Activated T-cell treated with anti-CD3 and anti-CD28 coated beads, Interleukin-2, amount 50 U/mL, for 24 hours (primary cell): ENCODE results near the gene PARP4.
A peak's percentile ranks its signal among the peaks of the same experiment; 100 is the strongest.
"Not testable (repeated sequence)": the region's sequence is repeated elsewhere in the genome, so short reads cannot be mapped to it uniquely, and the experiment has no call there.

Experiments
- DNase-seq: peaks from one replicate; pipeline ENCODE4 v3.0.0-alpha.2; 2020
- H3K27ac Mint-ChIP-seq: 2 replicates; pipeline ENCODE4 v1.8.0; 2020; ENCODE audit warnings: mild to moderate bottlenecking, mixed read lengths
- H3K27me3 Mint-ChIP-seq: 2 replicates; pipeline ENCODE4 v1.8.0; 2020; ENCODE audit warnings: mixed read lengths
- H3K36me3 Mint-ChIP-seq: 2 replicates; pipeline ENCODE4 v1.8.0; 2020; ENCODE audit warnings: low read depth, mixed read lengths
- H3K4me1 Mint-ChIP-seq: 2 replicates; pipeline ENCODE4 v1.8.0; 2020; ENCODE audit warnings: low read depth, mixed read lengths
- H3K4me3 Mint-ChIP-seq: 2 replicates; pipeline ENCODE4 v1.8.0; 2020; ENCODE audit warnings: mild to moderate bottlenecking, moderate library complexity, mixed read lengths
- H3K9me3 Mint-ChIP-seq: 2 replicates; pipeline ENCODE4 v1.8.0; 2020; ENCODE audit warnings: mixed read lengths

The PARP4 gene

DNA sequence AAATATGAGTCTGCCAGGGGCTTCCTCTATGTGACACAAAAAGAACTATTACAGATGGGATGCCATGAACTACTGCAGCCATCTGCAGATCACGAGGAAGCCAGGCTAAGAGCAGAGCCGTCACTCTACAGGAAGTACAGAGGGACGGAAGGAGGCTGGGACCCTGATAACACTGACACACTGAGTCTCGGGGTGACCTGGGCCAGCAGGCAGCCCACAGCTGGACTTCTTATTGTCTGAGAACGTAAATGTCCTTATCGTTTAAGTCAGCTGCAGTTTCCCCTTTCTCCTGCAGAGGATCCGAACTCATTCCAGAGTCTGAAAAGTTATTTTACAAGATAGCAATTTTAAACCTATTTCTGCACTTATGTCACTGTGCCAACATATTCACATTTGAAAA is 20.7 kb downstream of the PARP4 start:
- Mint-ChIP-seq H3K9me3 (no peaks in the 10 kb centered on the region), H3K27me3 (no peaks in the 10 kb centered on the region), H3K36me3 (peaks cover 92% of the 10 kb centered on the region), H3K4me1 (no peaks in the 10 kb centered on the region), H3K4me3 (no peak overlapping the region), H3K27ac (no peak overlapping the region)
- no peak for DNase-seq

DNA sequence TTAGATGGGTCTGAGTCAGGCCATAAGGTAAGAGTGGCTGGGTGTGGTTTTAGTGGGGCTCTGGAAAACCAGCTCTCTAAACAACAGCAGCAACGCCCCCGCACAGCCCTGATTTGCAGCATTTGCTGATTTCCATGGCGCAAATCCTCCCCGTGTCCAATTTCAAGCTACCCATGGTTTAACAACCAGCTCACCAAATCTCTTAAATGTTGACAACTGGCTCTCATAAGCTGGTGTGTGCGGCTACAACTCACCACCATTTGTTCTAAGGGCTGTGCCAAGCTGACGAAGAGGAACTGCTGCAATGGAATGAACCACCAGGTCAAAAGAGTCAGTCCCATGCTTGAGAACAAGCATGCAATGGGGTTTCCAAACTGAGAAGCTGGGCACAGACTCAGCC is 22.9 kb downstream of the PARP4 start:
- H3K36me3 Mint-ChIP-seq = peaks cover 90% of the 10 kb centered on the region
- no peak overlapping the region for H3K4me3 Mint-ChIP-seq
- no peaks in the 10 kb centered on the region for H3K27me3 Mint-ChIP-seq
- no peaks in the 10 kb centered on the region for H3K9me3 Mint-ChIP-seq
- no peak for DNase-seq
- no peak overlapping the region for H3K27ac Mint-ChIP-seq
- no peaks in the 10 kb centered on the region for H3K4me1 Mint-ChIP-seq

DNA sequence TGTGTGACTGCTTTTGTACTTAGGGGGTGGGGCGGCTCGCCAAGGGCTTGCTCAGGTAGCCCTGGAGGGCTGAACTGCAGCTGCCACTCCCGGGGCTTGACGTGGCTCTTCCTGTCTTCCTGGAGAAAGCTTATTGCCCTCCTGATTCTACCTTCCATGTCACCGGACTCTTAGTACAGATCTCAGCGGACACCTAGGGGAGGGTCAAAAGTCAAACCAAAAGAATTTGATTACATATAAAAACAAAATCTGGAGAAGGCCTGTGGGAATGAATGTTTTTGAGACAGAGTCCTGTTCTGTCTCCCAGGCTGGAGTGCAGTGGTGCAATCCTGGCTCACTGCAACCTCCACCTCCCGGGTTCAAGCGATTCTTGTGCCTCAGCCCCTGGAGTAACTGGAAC is 24.5 kb downstream of the PARP4 start:
- H3K9me3 Mint-ChIP-seq, H3K27me3 Mint-ChIP-seq, DNase-seq, H3K27ac Mint-ChIP-seq, H3K4me3 Mint-ChIP-seq, H3K4me1 Mint-ChIP-seq: not testable (repeated sequence)
- H3K36me3 Mint-ChIP-seq = peaks cover 89% of the 10 kb centered on the region

DNA sequence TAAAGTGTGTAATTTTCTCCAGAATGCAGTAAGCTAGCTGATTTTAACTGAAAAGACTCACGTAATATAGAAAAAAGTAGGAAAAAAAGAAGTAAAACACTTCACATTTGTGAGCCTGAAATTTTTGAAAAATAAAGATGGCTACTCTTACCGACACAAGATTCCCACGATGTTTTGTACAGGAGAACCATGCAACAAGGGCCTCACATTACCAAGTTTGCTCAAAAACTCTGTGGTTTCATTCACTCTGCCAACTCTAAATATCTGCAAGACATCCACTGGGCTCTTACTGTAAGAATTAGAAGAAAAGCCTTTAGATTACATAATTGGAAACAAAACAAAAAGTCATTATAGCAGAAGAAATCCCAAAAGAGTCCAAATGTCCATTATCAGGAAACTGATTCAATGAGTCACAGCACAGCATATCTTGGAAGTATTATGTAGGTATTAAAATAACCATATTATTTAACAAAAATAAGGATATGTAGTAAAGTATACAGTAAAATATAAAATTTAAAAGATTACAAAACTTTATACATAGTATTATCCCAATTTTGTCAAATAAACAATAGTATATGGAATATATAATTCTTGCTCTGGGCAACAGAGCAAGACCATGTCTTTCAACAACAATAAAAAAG is 26.4 kb downstream of the PARP4 start:
- not testable (repeated sequence) for H3K4me1 Mint-ChIP-seq, H3K27ac Mint-ChIP-seq, H3K9me3 Mint-ChIP-seq, H3K27me3 Mint-ChIP-seq, DNase-seq, H3K4me3 Mint-ChIP-seq
- peaks cover 90% of the 10 kb centered on the region for H3K36me3 Mint-ChIP-seq

GRCh38 chr13:24473686-24474085 is 38.9 kb downstream of the PARP4 start:
- H3K4me1 Mint-ChIP-seq = no peaks in the 10 kb centered on the region
- H3K27me3 Mint-ChIP-seq = no peaks in the 10 kb centered on the region
- no peak overlapping the region for H3K4me3 Mint-ChIP-seq
- H3K9me3 Mint-ChIP-seq = no peaks in the 10 kb centered on the region
- H3K27ac Mint-ChIP-seq = peak overlapping the region; percentile 42
- DNase-seq = no peak
- H3K36me3 Mint-ChIP-seq = peaks cover 93% of the 10 kb centered on the region

DNA sequence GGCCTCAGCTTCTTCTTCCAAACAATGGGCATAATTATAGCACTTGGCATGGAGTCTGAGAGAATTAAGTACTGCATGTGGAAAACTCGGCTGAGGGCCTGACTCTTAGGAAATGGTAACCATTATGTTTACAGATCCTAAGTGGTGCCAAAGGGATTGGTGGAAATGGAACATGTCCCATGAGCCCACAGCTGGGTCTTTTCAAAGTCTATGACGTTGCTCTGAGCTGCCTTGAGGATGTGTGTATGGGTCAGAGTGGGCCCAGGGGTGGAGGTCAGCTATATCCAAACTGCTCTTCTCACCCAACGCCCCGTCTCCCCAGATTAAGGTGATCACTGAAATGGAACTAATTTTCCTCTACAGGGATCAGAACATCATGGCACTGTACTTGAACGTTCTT is 40.4 kb downstream of the PARP4 start:
- not testable (repeated sequence) for H3K4me1 Mint-ChIP-seq, H3K9me3 Mint-ChIP-seq, H3K27me3 Mint-ChIP-seq, H3K4me3 Mint-ChIP-seq, H3K27ac Mint-ChIP-seq, DNase-seq
- peaks cover 97% of the 10 kb centered on the region for H3K36me3 Mint-ChIP-seq

- Mint-ChIP-seq H3K27ac (no peak overlapping the region), H3K4me3 (no peak overlapping the region), H3K9me3 (no peaks in the 10 kb centered on the region), H3K36me3 (peaks cover 85% of the 10 kb centered on the region), H3K4me1 (peaks cover 34% of the 10 kb centered on the region), H3K27me3 (no peaks in the 10 kb centered on the region)
- DNase-seq = no peak
Measured at GRCh38 chr13:24463078-24463477, 49.5 kb downstream of the PARP4 start.

DNA sequence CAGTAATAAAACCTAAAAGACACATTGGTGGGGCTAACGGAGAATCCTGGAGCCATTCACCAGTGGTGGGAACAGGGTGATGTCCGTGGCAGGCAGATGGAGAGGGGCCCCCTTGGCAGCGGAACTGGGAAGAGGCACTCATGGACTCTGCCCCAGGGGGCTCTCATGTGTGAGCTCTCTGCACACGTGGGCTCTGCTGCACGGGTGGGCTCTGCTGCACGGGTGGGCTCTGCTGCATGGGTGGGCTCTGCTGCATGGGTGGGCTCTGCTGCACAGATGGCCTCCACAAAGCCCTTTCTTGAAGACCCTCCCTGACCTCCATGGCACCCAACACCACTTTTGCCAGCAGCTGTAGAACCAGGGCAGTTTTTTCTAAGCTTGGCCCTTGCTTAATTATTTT is 52.3 kb downstream of the PARP4 start:
- no peaks in the 10 kb centered on the region for H3K27me3 Mint-ChIP-seq
- H3K27ac Mint-ChIP-seq = no peak overlapping the region
- H3K4me3 Mint-ChIP-seq = no peak overlapping the region
- no peaks in the 10 kb centered on the region for H3K9me3 Mint-ChIP-seq
- H3K36me3 Mint-ChIP-seq = peaks cover 84% of the 10 kb centered on the region
- no peak for DNase-seq
- H3K4me1 Mint-ChIP-seq = peaks cover 34% of the 10 kb centered on the region

DNA sequence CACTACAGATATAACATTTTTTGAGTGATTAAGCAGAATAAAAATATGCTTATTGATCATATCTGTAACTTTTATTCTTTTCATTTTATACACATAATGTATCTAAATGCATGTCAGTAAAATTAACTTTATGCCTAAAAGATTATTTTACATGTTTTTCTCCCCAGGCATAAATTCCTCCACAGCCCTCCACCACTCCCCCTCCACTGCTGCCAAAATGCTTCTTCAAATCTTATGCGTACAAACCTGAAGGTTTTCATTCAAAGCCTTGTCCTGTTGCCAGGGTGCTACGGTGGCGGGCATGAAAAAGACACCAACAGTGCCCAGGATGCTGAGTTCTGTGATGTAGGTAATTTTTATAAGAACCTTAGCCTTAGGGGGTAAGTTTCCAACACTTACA is 52.9 kb downstream of the PARP4 start:
- no peak overlapping the region for H3K4me3 Mint-ChIP-seq
- H3K36me3 Mint-ChIP-seq = peaks cover 84% of the 10 kb centered on the region
- DNase-seq = no peak
- H3K9me3 Mint-ChIP-seq = no peaks in the 10 kb centered on the region
- peaks cover 34% of the 10 kb centered on the region for H3K4me1 Mint-ChIP-seq
- no peaks in the 10 kb centered on the region for H3K27me3 Mint-ChIP-seq
- H3K27ac Mint-ChIP-seq = no peak overlapping the region

DNA sequence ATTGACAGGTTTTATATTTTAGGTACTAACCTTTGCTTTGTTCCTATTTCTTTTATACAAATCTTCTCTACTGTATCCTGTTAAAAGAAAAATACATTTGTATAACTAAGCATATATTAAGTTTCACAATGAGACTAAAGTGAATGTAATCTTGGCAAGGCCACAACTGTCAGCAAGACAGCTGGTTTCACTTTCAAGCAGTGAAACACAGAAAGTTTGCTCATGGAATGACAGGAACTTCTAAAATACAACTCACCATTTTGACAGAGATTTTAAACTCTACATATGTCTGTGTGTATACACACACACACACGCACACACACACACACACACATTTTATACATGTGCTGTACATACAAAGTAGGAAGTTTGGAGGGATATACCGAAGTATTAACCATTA is 53.3 kb downstream of the PARP4 start:
- no peaks in the 10 kb centered on the region for H3K9me3 Mint-ChIP-seq
- peaks cover 84% of the 10 kb centered on the region for H3K36me3 Mint-ChIP-seq
- H3K4me1 Mint-ChIP-seq = peaks cover 30% of the 10 kb centered on the region
- DNase-seq = no peak
- H3K4me3 Mint-ChIP-seq = no peak overlapping the region
- no peaks in the 10 kb centered on the region for H3K27me3 Mint-ChIP-seq
- peak overlapping the region; percentile 57 for H3K27ac Mint-ChIP-seq

- no peaks in the 10 kb centered on the region for H3K27me3 Mint-ChIP-seq
- no peak for DNase-seq
- peaks cover 28% of the 10 kb centered on the region for H3K4me1 Mint-ChIP-seq
- H3K4me3 Mint-ChIP-seq = no peak overlapping the region
- no peak overlapping the region for H3K27ac Mint-ChIP-seq
- H3K9me3 Mint-ChIP-seq = no peaks in the 10 kb centered on the region
- H3K36me3 Mint-ChIP-seq = peaks cover 84% of the 10 kb centered on the region
Measured at GRCh38 chr13:24458736-24459135, 53.8 kb downstream of the PARP4 start.

- H3K4me3 Mint-ChIP-seq = no peak overlapping the region
Measured at GRCh38 chr13:24456396-24456795, 56.2 kb downstream of the PARP4 start.

DNA sequence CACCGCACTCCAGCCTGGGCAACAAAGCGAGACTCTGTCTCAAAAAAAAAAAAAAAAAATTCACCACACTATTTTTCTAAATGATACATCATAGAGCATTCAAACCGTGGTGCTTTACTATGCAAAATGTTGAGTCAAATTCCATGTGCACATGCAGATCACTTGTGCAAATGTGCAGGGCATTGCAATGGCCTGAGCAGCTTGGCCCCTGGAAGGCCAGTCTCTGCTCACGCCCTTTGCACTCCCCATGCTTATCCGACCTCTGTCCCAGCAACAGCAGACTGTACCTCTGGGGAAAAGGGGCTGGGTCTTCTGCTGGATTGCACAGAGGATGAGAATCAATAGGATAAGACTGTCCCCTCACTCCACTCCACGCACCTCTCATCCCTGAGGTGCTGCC is 58.5 kb downstream of the PARP4 start:
- no peak overlapping the region for H3K4me3 Mint-ChIP-seq
- H3K36me3 Mint-ChIP-seq = peaks cover 85% of the 10 kb centered on the region
- DNase-seq = no peak
- no peak overlapping the region for H3K27ac Mint-ChIP-seq
- no peaks in the 10 kb centered on the region for H3K9me3 Mint-ChIP-seq
- H3K27me3 Mint-ChIP-seq = no peaks in the 10 kb centered on the region
- H3K4me1 Mint-ChIP-seq = peaks cover 6% of the 10 kb centered on the region

More at GRCh38 chr13:24456396-24456795, 56.2 kb downstream of the PARP4 start:
- no peaks in the 10 kb centered on the region for H3K27me3 Mint-ChIP-seq
- peaks cover 83% of the 10 kb centered on the region for H3K36me3 Mint-ChIP-seq
- H3K4me1 Mint-ChIP-seq = peaks cover 16% of the 10 kb centered on the region
- no peak for DNase-seq
- no peak overlapping the region for H3K27ac Mint-ChIP-seq
- no peaks in the 10 kb centered on the region for H3K9me3 Mint-ChIP-seq

DNA sequence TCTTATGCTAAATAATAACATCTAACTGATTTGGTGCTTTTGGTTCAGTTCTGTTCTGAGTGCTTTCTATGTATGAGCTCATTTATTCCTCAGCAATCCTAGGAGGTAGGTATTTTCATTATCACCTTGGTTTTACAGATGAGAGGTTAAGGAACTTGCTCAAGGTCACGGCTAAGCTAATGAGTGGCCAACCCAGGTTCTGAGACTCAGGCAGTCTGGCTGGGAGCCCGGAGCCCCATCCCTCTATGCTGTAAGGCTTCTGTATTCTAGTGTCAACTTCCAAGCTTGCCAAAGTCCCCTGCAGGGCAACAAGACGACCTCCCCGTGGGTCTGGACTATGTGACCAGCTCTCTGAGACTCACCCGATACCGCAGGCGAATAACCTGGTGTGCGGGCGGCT is 60.5 kb downstream of the PARP4 start:
- Mint-ChIP-seq H3K27me3 (no peaks in the 10 kb centered on the region), H3K4me3 (no peak overlapping the region), H3K4me1 (no peaks in the 10 kb centered on the region), H3K9me3 (no peaks in the 10 kb centered on the region), H3K27ac (no peak overlapping the region), H3K36me3 (peaks cover 86% of the 10 kb centered on the region)
- no peak for DNase-seq

- no peaks in the 10 kb centered on the region for H3K4me1 Mint-ChIP-seq
- H3K27me3 Mint-ChIP-seq = no peaks in the 10 kb centered on the region
- peaks cover 89% of the 10 kb centered on the region for H3K36me3 Mint-ChIP-seq
- H3K4me3 Mint-ChIP-seq = no peak overlapping the region
- H3K9me3 Mint-ChIP-seq = no peaks in the 10 kb centered on the region
- no peak overlapping the region for H3K27ac Mint-ChIP-seq
- no peak for DNase-seq
Measured at GRCh38 chr13:24450530-24450929, 62.0 kb downstream of the PARP4 start.

GRCh38 chr13:24444851-24445250 is 67.7 kb downstream of the PARP4 start:
- H3K9me3 Mint-ChIP-seq, H3K4me3 Mint-ChIP-seq, H3K27ac Mint-ChIP-seq, H3K4me1 Mint-ChIP-seq, DNase-seq, H3K27me3 Mint-ChIP-seq: not testable (repeated sequence)
- peaks cover 87% of the 10 kb centered on the region for H3K36me3 Mint-ChIP-seq
